GM21619 (cell line): ENCODE data around the gene GAL3ST1.

Source experiments
- ATAC-seq: cut with Tn5 transposase; IDR thresholded peaks from one replicate; pipeline ENCODE4 v1.9.1; 2021; ENCODE audit not compliant: unreplicated experiment

Gene GAL3ST1

GRCh38 chr22:30538280-30538679 lies 36.2 kb downstream of the GAL3ST1 start:
- ATAC-seq = no peak

- no peak for ATAC-seq
Observed at GRCh38 chr22:30537083-30537731, 37.3 kb downstream of the GAL3ST1 start.

GRCh38 chr22:30535182-30535581 lies 39.3 kb downstream of the GAL3ST1 start:
- ATAC-seq = no peak

GRCh38 chr22:30531651-30532608 lies 42.5 kb downstream of the GAL3ST1 start:
- ATAC-seq = no peak

- no peak for ATAC-seq
Observed at GRCh38 chr22:30526656-30527055, 47.8 kb downstream of the GAL3ST1 start.

- no peak for ATAC-seq
Observed at GRCh38 chr22:30523646-30524489, 50.6 kb downstream of the GAL3ST1 start.

GRCh38 chr22:30521368-30522156 lies 52.9 kb downstream of the GAL3ST1 start:
- ATAC-seq = no peak

- no peak for ATAC-seq
Observed at GRCh38 chr22:30519842-30520425, 54.5 kb downstream of the GAL3ST1 start.

GRCh38 chr22:30516731-30517130 lies 57.7 kb downstream of the GAL3ST1 start:
- ATAC-seq = no peak

GRCh38 chr22:30516273-30516672 lies 58.2 kb downstream of the GAL3ST1 start:
- no peak for ATAC-seq

GRCh38 chr22:30514252-30514651 lies 60.2 kb downstream of the GAL3ST1 start:
- no peak for ATAC-seq

- no peak for ATAC-seq
Observed at GRCh38 chr22:30513462-30513861, 61.0 kb downstream of the GAL3ST1 start.

- no peak for ATAC-seq
Observed at GRCh38 chr22:30511911-30512310, 62.6 kb downstream of the GAL3ST1 start.

- no peak for ATAC-seq
Observed at GRCh38 chr22:30511109-30511508, 63.4 kb downstream of the GAL3ST1 start.

- ATAC-seq = no peak
Observed at GRCh38 chr22:30508216-30508615, 66.2 kb downstream of the GAL3ST1 start.

- no peak for ATAC-seq
Observed at GRCh38 chr22:30507670-30508069, 66.8 kb downstream of the GAL3ST1 start.

- no peak for ATAC-seq
Observed at GRCh38 chr22:30506507-30506968, 67.9 kb downstream of the GAL3ST1 start.
